GM18511 (cell line): ENCODE data around the gene MOB1B.

Experiments used
- ATAC-seq: cut with Tn5 transposase; IDR thresholded peaks from one replicate; pipeline ENCODE4 v1.9.1; 2021; ENCODE audit warnings: mild to moderate bottlenecking, moderate library complexity; ENCODE audit not compliant: unreplicated experiment

Gene MOB1B

DNA sequence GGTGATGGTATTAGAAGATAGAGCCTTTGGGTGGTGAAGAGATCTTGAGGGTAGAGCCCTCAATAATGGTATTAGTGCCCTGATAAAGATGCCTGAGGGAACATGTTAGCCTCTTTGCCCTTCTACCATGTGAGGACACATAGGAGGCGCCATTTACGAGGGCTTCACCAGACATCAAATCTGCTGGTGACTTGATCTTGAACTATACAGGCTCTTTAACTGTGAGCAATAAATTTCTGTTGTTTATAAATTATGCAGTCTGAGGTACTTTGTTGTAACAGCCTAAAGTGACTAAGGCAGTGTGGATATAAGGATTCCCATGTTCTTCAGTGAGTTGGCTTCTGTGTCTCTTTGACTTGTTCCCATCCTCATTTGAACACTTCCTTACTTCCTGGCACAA, 11.8 kb downstream of the MOB1B start:
- no peak for ATAC-seq

DNA sequence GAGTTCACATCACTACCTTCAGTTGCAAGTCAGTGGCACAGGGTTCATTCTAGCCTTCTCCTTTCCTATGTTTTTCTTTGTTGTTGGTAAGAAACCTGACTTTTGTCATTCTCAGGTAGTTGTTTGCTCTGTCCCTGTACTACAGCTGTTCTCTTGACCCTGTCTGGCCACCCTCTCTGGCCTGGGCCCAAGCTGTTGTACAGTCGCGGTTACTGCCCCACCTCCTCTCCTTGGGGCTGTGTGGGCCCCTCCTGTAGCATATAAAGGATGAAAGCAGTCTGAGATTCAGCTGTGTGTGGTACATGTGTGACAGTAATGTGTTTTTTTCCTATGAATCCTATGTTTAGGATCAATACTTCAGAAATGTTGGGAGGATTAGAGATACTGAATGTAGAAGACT, 12.5 kb downstream of the MOB1B start:
- no peak for ATAC-seq

DNA sequence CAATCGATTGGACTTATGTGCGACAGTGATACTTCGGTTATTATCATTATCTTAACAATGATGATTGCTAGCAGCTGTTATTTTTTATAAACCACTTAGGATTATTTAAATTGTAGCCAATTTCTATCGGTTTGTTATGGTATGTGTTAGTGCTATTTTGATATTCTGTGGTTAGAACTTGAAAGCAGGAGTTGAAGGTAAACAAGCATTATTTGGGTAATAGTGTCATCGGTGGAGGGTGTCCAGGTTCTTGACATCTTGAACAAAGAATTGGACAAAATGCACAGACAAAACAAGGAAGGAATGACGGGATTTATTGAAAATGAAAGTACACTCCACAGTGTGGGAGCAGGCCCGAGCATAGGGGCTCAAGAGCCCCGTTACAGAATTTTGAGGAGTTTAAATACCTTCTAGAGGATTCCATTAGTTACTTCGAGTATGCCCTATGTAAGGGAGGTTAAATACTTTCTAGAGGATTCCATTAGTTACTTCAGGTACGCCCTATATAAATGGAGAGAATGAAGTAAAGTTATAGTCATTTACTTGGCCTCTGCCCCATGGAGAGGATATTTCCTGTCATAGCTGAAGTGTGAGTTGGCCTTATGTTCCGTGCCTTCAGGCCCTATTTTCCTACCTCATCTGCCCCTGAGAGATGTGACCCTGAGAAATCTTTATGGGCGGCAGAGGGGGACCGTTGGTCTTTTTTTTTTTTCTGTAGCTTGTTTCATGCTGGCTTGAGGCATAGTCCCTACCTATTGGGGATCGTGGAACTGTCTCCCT, 13.1 kb downstream of the MOB1B start:
- ATAC-seq, result no peak

DNA sequence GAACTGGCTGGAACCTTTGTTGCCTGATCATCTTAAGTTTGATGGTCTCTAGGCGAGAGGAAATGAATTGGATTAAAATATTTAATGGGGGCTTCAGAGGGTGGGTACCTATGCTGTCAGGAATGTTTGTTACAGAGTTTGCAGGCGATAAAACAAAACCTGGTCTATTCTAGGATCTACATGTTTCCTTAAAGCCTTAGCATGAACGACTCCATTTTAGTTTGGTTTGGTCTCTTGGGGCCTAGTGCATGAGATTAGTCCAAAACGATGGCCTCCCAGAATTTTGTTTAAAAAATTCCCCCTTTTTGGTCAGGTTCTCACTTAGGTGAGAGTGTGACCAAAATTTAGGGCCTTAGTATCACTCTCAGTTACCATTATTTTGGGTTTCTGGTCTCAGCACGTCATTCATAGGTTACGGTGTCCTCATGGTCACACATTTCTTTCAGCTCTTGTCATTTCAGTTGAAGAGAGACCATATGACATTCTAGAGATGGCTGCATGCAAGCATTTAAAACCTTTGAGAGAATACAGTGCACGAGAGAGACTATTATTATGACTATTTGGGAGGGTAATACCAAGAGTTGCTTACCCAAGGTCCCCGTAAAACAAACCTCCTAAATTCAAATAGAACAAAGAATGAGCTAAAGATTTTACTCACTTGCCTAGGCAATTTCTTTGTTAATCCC, 13.8 kb downstream of the MOB1B start:
- no peak for ATAC-seq

DNA sequence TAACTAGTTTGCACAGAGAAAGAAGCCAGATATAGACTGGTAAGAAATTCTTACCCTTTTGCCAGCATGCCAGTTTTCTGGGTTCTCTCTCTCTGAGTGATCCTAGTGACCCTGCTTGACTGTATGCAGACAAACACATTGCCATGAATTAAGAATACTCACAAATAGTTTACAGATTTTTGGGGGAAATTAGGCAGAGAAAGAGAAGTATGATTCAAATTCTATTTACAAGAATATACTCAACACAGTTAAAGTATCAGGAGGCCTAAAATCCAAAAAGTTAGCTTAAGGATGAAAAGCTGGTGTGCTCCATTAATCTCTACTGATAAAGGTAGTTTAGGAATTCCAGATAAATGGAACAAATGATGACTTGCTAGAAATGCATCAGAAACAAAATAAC, 18.4 kb downstream of the MOB1B start:
- ATAC-seq, result no peak

- no peak for ATAC-seq
Observed at GRCh38 chr4:70925418-70925817, 23.2 kb downstream of the MOB1B start.

DNA sequence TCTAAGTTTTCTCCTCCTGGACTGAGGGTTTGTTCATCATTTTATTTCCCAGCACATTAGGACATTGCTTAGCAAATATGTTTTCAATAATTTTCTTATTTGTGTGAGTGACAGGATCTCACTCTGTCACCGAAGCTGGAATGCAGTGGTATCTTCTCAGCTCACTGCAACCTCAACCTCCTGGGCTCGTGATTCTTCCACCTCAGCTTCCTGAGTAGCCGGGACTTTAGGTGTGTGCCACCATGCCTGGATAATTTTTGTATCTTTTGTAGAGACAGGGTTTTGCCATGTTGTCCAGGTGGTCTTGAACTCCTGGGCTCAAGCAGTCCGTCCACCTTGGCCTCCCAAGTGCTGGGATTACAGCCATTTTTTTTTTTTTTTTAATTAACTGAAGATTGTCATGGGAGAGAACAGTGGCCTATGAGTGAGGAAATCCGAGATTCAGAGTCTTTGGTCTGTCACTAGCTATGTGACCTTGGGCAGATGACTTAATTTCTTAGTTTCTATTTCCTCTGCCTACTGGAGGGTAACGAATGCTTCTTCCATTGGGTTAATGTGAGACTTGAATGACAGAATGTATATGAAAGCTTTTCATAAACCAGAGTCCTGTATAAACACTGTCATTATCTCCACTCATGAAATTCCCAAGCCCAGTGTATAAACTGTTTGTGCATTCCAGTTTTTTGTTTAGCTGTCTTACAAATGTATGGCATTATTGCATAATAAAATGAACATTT, 23.9 kb downstream of the MOB1B start:
- ATAC-seq, result peak; percentile 88

DNA sequence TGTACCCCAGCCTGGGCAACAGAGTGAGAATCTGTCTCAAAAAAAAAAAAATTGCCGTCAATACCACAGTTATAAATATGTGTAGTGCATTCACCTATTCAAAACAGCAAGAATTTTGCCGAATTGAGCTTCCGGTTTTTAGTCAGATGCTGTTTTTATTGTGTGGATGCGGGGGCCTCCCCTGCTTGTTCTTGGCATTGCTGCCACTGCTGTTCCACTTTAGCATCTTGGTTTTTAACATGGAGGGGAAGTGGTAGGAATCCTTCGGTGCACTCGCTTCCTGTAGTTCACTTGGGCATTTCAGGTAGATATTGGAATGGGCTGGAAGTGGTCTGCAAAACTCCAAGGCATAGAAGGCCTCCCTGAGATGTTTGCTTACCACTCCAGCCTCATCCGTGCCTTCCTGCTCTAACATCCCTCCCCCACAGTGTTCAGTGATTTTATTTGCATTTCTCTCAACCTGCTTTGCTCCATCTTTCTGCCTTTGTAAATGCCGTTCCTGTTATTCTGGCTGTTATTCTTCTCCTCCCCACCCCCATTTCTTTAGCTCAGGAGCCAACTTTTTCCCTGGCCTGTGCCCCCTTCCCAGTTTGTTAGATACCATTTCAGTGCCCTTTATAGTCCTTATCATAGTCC, 25.5 kb downstream of the MOB1B start:
- peak; percentile 35 for ATAC-seq

- no peak for ATAC-seq
Observed at GRCh38 chr4:70930530-70931256, 28.5 kb downstream of the MOB1B start.

GRCh38 chr4:70931347-70931746, 29.2 kb downstream of the MOB1B start:
- ATAC-seq, result no peak

- no peak for ATAC-seq
Observed at GRCh38 chr4:70932984-70933383, 30.8 kb downstream of the MOB1B start.

- ATAC-seq, result no peak
Observed at GRCh38 chr4:70935038-70935695, 33.0 kb downstream of the MOB1B start.

DNA sequence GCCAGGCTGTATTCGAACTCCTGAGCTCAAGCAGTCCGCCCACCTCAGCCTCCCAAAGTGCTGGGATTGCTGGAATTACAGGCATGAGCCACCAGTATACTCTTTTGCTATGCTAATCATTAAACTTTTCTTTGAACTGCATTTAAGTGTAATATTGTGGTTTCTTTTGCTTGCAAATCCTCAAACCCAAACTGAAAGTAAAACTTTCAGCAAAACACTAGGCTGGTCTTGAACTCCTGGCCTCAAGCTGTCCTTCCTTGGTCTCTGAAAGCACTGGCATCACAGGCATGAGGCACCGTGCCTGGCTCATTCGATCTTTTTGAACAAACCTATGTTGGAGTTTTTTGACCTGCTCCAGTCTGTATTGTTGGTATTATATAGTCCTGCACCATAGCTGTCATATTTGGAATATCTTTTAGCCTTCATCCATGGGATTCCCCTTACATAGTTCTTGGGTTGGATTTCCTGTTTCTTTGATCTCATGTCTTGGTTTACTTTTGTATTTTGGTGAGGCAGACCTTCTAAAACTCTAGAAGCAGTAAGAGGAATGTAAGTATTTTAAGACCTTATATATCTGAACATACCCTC, 34.1 kb downstream of the MOB1B start:
- no peak for ATAC-seq

DNA sequence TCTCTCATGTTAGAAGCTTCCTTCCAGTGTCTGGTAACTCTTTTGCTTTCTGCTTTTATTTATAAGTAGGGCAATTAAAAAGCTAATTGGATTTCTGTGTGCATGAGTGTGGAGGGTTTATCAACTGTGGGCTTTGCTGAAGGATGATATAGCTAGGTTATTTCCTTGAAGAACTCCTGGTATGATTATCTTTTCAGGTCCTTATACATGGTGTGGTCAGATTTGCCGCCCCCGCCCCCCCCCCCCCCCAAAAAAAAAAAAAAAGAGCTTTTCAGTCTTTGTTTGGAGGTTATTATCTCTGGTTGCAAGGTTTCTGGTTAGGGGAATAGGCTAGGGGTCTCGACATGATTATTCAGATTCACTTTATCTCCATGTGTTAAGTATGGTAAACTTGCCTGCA, 35.9 kb downstream of the MOB1B start:
- no peak for ATAC-seq

DNA sequence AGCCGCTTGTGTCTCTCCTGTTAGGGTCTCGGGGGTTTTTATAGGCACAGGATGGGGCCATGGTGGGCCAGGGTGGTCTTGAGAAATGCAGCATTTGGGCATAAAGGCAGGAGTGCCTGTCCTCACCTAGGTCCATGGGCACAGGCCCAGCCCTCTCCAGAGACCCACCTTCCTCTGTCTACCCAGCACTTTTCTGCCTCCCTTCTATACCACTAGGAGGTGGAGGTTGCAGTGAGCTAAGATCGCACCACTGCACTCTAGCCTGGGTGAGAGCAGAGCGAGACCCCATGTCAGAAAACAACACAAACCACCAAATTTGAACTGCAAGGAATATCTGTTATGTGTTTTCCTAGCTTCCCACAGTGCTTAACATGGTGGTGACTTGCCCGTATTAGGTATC, 38.0 kb downstream of the MOB1B start:
- ATAC-seq, result no peak

GRCh38 chr4:70943114-70943513, 40.9 kb downstream of the MOB1B start:
- peak; percentile 80 for ATAC-seq

GRCh38 chr4:70945046-70945445, 42.9 kb downstream of the MOB1B start:
- ATAC-seq, result peak; percentile 60

- no peak for ATAC-seq
Observed at GRCh38 chr4:70945452-70946055, 43.4 kb downstream of the MOB1B start.

- no peak for ATAC-seq
Observed at GRCh38 chr4:70946939-70947338, 44.8 kb downstream of the MOB1B start.
